ENCODE data around the gene LRRN2.

Gene LRRN2

GRCh38 chr1:204581759-204582158 is 103.8 kb downstream of the LRRN2 start:
- no peak for TF ChIP-seq OSR1 (CRISPR knock-in tag; IDR thresholded peaks at IDR 0.05)
- TF ChIP-seq ARNTL (CRISPR knock-in tag; IDR thresholded peaks at IDR 0.05; ENCODE audit: borderline replicate concordance, low read depth), result no peak
- TF ChIP-seq ZFP30 (CRISPR knock-in tag; IDR thresholded peaks at IDR 0.05), result no peak
- no peak for TF ChIP-seq BACH2 (CRISPR knock-in tag; IDR thresholded peaks at IDR 0.05; ENCODE audit: borderline replicate concordance)
- no peak for TF ChIP-seq RARB (CRISPR knock-in tag; IDR thresholded peaks at IDR 0.05)
- TF ChIP-seq ZNF565 (CRISPR knock-in tag; conservative IDR thresholded peaks at IDR 0.05; ENCODE audit: low read depth), result no peak
- TF ChIP-seq TCF4 (CRISPR knock-in tag; IDR thresholded peaks at IDR 0.05; ENCODE audit: borderline replicate concordance), result no peak
- no peak for TF ChIP-seq ESRRG (CRISPR knock-in tag; IDR thresholded peaks at IDR 0.05)
- no peak for TF ChIP-seq SNAI2 (CRISPR knock-in tag; IDR thresholded peaks at IDR 0.05)
- no peak for TF ChIP-seq CREB5 (CRISPR knock-in tag; IDR thresholded peaks at IDR 0.05; ENCODE audit: low read depth)
- TF ChIP-seq POU6F1 (CRISPR knock-in tag; IDR thresholded peaks at IDR 0.05; ENCODE audit: borderline replicate concordance, low read depth), result no peak
- no peak for TF ChIP-seq PATZ1 (CRISPR knock-in tag; IDR thresholded peaks at IDR 0.05; ENCODE audit: borderline replicate concordance)
- no peak for TF ChIP-seq ZNF8 (CRISPR knock-in tag; IDR thresholded peaks at IDR 0.05)
- TF ChIP-seq ISL1 (CRISPR knock-in tag; IDR thresholded peaks at IDR 0.05), result no peak
- no peak for ATAC-seq

- no peak for ATAC-seq
- TF ChIP-seq RARB (CRISPR knock-in tag; IDR thresholded peaks at IDR 0.05) (no peak), CSDC2 (CRISPR knock-in tag; IDR thresholded peaks at IDR 0.05) (no peak), ZC3H10 (CRISPR knock-in tag; IDR thresholded peaks at IDR 0.05) (no peak), PPARA (CRISPR knock-in tag; IDR thresholded peaks at IDR 0.05; ENCODE audit: borderline replicate concordance) (no peak), TOX (CRISPR knock-in tag; IDR thresholded peaks at IDR 0.05; ENCODE audit: borderline replicate concordance) (no peak), TSHZ2 (CRISPR knock-in tag; IDR thresholded peaks at IDR 0.05) (no peak), ZNF70 (CRISPR knock-in tag; IDR thresholded peaks at IDR 0.05) (no peak), TCF4 (CRISPR knock-in tag; IDR thresholded peaks at IDR 0.05; ENCODE audit: borderline replicate concordance) (no peak), ZNF8 (CRISPR knock-in tag; IDR thresholded peaks at IDR 0.05) (no peak), CREB5 (CRISPR knock-in tag; IDR thresholded peaks at IDR 0.05; ENCODE audit: low read depth) (no peak), ZFP30 (CRISPR knock-in tag; IDR thresholded peaks at IDR 0.05) (no peak), ESRRG (CRISPR knock-in tag; IDR thresholded peaks at IDR 0.05) (no peak), PATZ1 (CRISPR knock-in tag; IDR thresholded peaks at IDR 0.05; ENCODE audit: borderline replicate concordance) (no peak), GLIS3 (CRISPR knock-in tag; IDR thresholded peaks at IDR 0.05) (no peak), CSRNP3 (CRISPR knock-in tag; IDR thresholded peaks at IDR 0.05) (no peak), ARNTL (CRISPR knock-in tag; IDR thresholded peaks at IDR 0.05; ENCODE audit: borderline replicate concordance, low read depth) (no peak)
Observed at GRCh38 chr1:204580862-204581261, 104.7 kb downstream of the LRRN2 start.

Measured in SK-N-SH treated with all-trans-retinoic acid at 6 μM for 48 hours (cell line).